WI38 (cell line): ENCODE measurements around the gene CACNA2D1.

Experiments
- H3K4me3 ChIP-seq: 2 replicates; pipeline ENCODE4 v1.5.1; 2011; ENCODE audit warnings: low read depth, mild to moderate bottlenecking, control low read depth, low read length
- TF ChIP-seq, protein P1 (sequence below): IDR thresholded peaks from 2 replicates; pipeline ENCODE4 v1.5.1; 2012; ENCODE audit warnings: low read depth, mild to moderate bottlenecking, control low read depth, low read length

CACNA2D1 gene

DNA sequence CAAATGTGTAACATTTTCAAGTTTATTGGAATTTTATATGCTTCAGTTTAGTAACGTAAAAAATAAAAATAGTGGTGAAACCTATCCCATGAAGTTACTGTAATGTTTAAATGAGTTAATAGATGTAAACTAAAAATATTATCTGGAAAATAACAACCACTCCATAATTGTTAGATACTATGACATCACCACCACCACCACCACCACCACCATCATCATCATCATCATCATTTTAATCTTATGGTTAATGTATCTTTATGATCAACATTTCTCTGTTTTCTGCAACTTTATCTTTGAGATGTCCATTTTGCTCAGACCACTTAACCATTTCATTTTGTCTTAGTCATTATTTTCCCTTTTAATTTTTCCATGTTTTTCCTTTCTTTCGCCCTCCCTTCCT is 23.4 kb upstream of the CACNA2D1 start:
- H3K4me3 ChIP-seq = no peak overlapping the region
- TF ChIP-seq, protein P1, sequence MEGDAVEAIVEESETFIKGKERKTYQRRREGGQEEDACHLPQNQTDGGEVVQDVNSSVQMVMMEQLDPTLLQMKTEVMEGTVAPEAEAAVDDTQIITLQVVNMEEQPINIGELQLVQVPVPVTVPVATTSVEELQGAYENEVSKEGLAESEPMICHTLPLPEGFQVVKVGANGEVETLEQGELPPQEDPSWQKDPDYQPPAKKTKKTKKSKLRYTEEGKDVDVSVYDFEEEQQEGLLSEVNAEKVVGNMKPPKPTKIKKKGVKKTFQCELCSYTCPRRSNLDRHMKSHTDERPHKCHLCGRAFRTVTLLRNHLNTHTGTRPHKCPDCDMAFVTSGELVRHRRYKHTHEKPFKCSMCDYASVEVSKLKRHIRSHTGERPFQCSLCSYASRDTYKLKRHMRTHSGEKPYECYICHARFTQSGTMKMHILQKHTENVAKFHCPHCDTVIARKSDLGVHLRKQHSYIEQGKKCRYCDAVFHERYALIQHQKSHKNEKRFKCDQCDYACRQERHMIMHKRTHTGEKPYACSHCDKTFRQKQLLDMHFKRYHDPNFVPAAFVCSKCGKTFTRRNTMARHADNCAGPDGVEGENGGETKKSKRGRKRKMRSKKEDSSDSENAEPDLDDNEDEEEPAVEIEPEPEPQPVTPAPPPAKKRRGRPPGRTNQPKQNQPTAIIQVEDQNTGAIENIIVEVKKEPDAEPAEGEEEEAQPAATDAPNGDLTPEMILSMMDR = no peak

DNA sequence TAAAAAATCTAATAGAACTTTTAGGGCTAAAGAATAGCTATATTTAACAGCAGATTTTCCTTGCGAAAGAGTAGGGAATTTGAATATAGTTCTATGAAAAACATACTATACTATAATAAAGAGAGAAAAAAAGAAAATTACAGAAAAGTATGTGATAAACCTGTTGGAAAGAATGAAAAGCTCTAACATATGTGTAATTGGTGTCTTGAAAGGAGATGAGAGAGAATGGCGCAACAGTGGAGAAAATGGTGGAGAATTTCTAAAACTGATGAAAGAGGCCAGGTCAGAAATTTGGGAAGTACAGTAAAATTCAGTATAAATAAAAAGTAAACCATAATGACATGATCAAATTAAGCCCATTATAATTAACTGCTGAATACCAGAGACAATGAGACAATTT is 20.8 kb upstream of the CACNA2D1 start:
- TF ChIP-seq, protein P1 = no peak

DNA sequence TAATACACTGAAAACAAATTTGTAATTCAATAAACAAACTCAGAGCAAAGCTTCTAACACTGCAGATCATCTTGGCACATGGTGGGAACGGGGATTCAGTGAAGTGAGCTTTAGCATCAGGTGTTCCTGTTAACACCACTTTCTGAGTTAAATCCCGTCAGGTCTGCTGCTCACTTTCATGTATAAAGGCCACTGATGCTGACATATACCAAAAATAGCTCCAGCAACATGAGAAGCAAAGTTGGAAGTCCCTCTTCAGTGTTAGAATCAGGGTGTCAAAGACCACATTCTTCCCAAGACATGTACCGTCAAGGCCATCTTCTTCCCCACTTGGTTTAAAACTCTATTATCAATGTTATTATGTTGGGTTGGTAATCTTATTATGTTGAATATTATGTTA is 11.7 kb upstream of the CACNA2D1 start:
- no peak overlapping the region for H3K4me3 ChIP-seq
- TF ChIP-seq, protein P1 = no peak

More for the DNA sequence above, 20.8 kb upstream of the CACNA2D1 start:
- H3K4me3 ChIP-seq = no peak overlapping the region

DNA sequence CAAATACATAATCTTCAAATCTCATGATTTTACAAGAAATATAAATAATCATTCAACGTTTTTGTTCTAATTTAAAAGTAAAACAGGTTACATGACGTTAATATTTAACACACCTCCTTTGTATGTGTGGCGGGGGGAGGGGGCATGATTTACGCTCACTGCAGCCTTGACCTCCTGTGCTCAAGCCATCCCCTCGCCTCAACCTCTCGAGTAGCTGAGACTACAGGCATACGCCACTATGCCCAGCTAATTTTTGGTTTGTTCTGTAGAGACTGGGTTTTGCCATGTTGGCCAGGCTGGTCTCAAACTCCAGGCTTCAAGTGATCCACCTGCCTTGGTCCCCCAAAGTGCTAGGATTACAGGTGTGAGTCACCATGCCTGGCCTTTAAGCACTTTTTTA is 7.2 kb upstream of the CACNA2D1 start:
- H3K4me3 ChIP-seq = no peak overlapping the region
- TF ChIP-seq, protein P1 = no peak

DNA sequence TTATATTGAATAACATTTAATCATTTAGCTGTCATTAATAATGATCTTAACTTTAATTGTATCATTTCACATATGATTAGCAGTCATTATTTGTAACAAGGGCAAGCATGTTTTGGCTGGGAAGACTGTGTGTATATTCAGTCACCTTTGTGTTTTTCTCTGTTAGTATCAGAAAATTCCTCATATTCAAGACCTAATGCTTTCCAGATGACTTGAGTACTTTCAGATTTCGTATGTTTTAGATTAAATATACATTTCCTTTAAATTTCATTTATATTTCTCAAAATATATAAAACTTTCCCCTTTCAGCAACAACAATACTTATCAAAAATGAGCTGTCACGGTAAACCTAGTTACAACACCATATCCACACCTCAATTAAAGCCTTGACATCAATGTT is 6.3 kb upstream of the CACNA2D1 start:
- TF ChIP-seq, protein P1 = no peak
- H3K4me3 ChIP-seq = no peak overlapping the region

DNA sequence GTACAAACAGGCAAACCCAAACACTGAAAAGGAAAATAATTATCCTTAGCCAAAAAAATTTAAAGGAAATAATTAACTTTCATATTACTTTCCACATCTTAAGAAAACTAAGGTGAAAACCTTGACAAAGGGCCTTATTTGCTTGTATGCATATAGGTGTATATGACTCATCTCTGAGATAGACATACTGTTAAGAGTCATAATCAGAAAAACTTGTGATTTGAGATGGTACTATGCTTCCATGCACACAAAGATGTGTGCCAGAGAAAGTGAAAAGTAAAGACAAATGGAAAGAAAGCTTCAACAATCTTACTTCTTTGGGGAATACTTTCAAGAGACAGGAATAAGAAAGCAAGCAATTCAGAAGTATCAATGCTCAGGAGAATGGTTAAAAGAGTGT is 3.3 kb upstream of the CACNA2D1 start:
- H3K4me3 ChIP-seq = no peak overlapping the region
- TF ChIP-seq, protein P1 = no peak

DNA sequence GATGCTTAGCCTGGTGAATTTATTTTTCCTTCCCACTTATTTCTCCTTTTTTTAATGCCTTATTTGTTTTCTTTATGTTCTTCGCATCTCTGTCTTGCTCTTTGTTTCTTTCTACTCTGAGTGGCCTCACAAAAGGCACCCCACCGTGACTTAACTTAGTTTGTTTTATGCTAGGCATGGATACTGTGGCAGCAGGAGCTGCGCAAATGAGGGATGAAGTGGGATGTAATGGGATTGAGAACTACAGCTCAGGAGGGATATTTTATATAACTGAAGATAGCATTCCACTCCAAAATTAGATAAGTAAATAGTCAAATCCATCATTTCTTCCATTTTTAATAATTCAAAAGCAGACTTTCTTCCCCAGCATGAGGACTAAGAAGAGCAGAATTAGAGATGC is 1.7 kb upstream of the CACNA2D1 start:
- TF ChIP-seq, protein P1 = no peak
- no peak overlapping the region for H3K4me3 ChIP-seq
